ENCODE measurements around the gene SLC27A1. TPM values are rescaled to one million over a fixed set of nuclear protein-coding genes. Genes with fewer than 3 reads are reported as not detected.

SLC27A1 gene
- total RNA-seq, 1 donor from 2014 or later, result 64.9 TPM

- no peaks in the 10 kb centered on the region for H3K4me1 ChIP-seq
- H3K27ac ChIP-seq, result no peak overlapping the region
- H3K9me3 ChIP-seq, result no peaks in the 10 kb centered on the region
- no peak for DNase-seq (ENCODE audit: low spot score in 2 of 2)
- no peaks in the 10 kb centered on the region for H3K36me3 ChIP-seq
- TF ChIP-seq CTCF (IDR thresholded peaks at IDR 0.05), result no peak
- intact Hi-C loops (cut with DNase I), result no loop called here
- no peak overlapping the region for H3K4me3 ChIP-seq
- H3K27me3 ChIP-seq, result peaks cover 7% of the 10 kb centered on the region
Measured at GRCh38 chr19:17528610-17529009, 58.3 kb downstream of the SLC27A1 start.

- no peak for TF ChIP-seq CTCF (IDR thresholded peaks at IDR 0.05)
- no peaks in the 10 kb centered on the region for H3K4me1 ChIP-seq
- H3K9me3 ChIP-seq, result no peaks in the 10 kb centered on the region
- no peak overlapping the region for H3K4me3 ChIP-seq
- intact Hi-C loops (cut with DNase I), result no loop called here
- H3K36me3 ChIP-seq, result no peaks in the 10 kb centered on the region
- H3K27ac ChIP-seq, result no peak overlapping the region
- peaks cover 7% of the 10 kb centered on the region for H3K27me3 ChIP-seq
- DNase-seq (ENCODE audit: low spot score in 2 of 2), result no peak
Measured at GRCh38 chr19:17529239-17530158, 59.2 kb downstream of the SLC27A1 start.

- Histone ChIP-seq H3K9me3 (no peaks in the 10 kb centered on the region), H3K36me3 (no peaks in the 10 kb centered on the region), H3K27me3 (peaks cover 7% of the 10 kb centered on the region), H3K4me3 (no peak overlapping the region), H3K27ac (no peak overlapping the region), H3K4me1 (no peaks in the 10 kb centered on the region)
- no peak for TF ChIP-seq CTCF (IDR thresholded peaks at IDR 0.05)
- DNase-seq (ENCODE audit: low spot score in 2 of 2), result no peak
- intact Hi-C loops (cut with DNase I), result no loop called here
Measured at GRCh38 chr19:17530586-17530985, 60.3 kb downstream of the SLC27A1 start.

- intact Hi-C loops (cut with DNase I), result no loop called here
- Histone ChIP-seq H3K27ac (no peak overlapping the region), H3K4me3 (no peak overlapping the region), H3K36me3 (no peaks in the 10 kb centered on the region), H3K4me1 (no peaks in the 10 kb centered on the region), H3K9me3 (no peaks in the 10 kb centered on the region), H3K27me3 (peaks cover 7% of the 10 kb centered on the region)
- no peak for TF ChIP-seq CTCF (IDR thresholded peaks at IDR 0.05)
- no peak for DNase-seq (ENCODE audit: low spot score in 2 of 2)
Measured at GRCh38 chr19:17532116-17532515, 61.8 kb downstream of the SLC27A1 start.

GRCh38 chr19:17532557-17532956 is 62.2 kb downstream of the SLC27A1 start:
- no peak for TF ChIP-seq CTCF (IDR thresholded peaks at IDR 0.05)

More at GRCh38 chr19:17532557-17532956, 62.2 kb downstream of the SLC27A1 start:
- no peaks in the 10 kb centered on the region for H3K36me3 ChIP-seq
- no peaks in the 10 kb centered on the region for H3K9me3 ChIP-seq
- no peaks in the 10 kb centered on the region for H3K4me1 ChIP-seq
- DNase-seq (ENCODE audit: low spot score in 2 of 2), result no peak
- H3K4me3 ChIP-seq, result no peak overlapping the region
- intact Hi-C loops (cut with DNase I), result no loop called here
- peaks cover 7% of the 10 kb centered on the region for H3K27me3 ChIP-seq
- no peak overlapping the region for H3K27ac ChIP-seq

Measured in ascending aorta (tissue), 2 donors.